SK-MEL-5 (cell line): ENCODE data around the gene SLC10A3. TPM values are rescaled to one million over a fixed set of nuclear protein-coding genes. Genes with fewer than 3 reads are reported as not detected.
"Not testable (repeated sequence)": the region's sequence is repeated elsewhere in the genome, so short reads cannot be mapped to it uniquely, and the experiment has no call there.

ENCODE experiments used
- DNase-seq: peaks from one replicate; pipeline ENCODE4 v3.0.0-alpha.2; 2016; ENCODE audit warnings: low read depth, low spot score
- in situ Hi-C: cut with HindIII; loops from 2 replicates; pipeline ENCODE4 v1.10.0; 2016; ENCODE audit warnings: low sequenced_read_pairs, high pct_unique_total_duplicates, low pct_unique_long_range_greater_than_20kb
- total RNA-seq: library from RNA; depleted of rRNA; stranded (reverse); fragments of >200 nt; shearing (Covaris generic); gene quantifications from 2 replicates; pipeline ENCODE4 v1.2.3, GENCODE V29; 2014

The SLC10A3 gene
- total RNA-seq, 1 experiment from 2014 or later: 9.8 TPM

- DNase-seq: no peak
Measured at GRCh38 chrX:154513716-154514115, 23.3 kb upstream of the SLC10A3 start.

GRCh38 chrX:154512879-154513553, 22.6 kb upstream of the SLC10A3 start:
- DNase-seq: no peak
- in situ Hi-C loops: no loop called here

More at GRCh38 chrX:154513716-154514115, 23.3 kb upstream of the SLC10A3 start:
- in situ Hi-C loops: no loop called here

- in situ Hi-C loops: no loop called here
Measured at GRCh38 chrX:154511761-154512160, 21.3 kb upstream of the SLC10A3 start.

GRCh38 chrX:154509455-154509854, 19.0 kb upstream of the SLC10A3 start:
- in situ Hi-C loops: no loop called here
- no peak for DNase-seq

More at GRCh38 chrX:154511761-154512160, 21.3 kb upstream of the SLC10A3 start:
- DNase-seq: no peak

GRCh38 chrX:154508384-154508745, 17.9 kb upstream of the SLC10A3 start:
- DNase-seq: no peak
- in situ Hi-C loops: no loop called here

GRCh38 chrX:154507673-154508383, 17.4 kb upstream of the SLC10A3 start:
- in situ Hi-C loops: no loop called here
- no peak for DNase-seq

GRCh38 chrX:154506483-154507332, 16.3 kb upstream of the SLC10A3 start:
- in situ Hi-C loops: no loop called here
- DNase-seq: no peak

GRCh38 chrX:154505734-154506133, 15.3 kb upstream of the SLC10A3 start:
- in situ Hi-C loops: no loop called here
- DNase-seq: no peak

- DNase-seq: no peak
- in situ Hi-C loops: no loop called here
Measured at GRCh38 chrX:154502989-154503388, 12.6 kb upstream of the SLC10A3 start.

- in situ Hi-C loops: no loop called here
Measured at GRCh38 chrX:154502098-154502497, 11.7 kb upstream of the SLC10A3 start.

GRCh38 chrX:154501423-154501822, 11.0 kb upstream of the SLC10A3 start:
- in situ Hi-C loops, DNase-seq: not testable (repeated sequence)

More at GRCh38 chrX:154502098-154502497, 11.7 kb upstream of the SLC10A3 start:
- DNase-seq: no peak

GRCh38 chrX:154496591-154497137, 6.2 kb upstream of the SLC10A3 start:
- in situ Hi-C loops, DNase-seq: not testable (repeated sequence)

GRCh38 chrX:154495472-154495922, 5.1 kb upstream of the SLC10A3 start:
- DNase-seq: no peak
- in situ Hi-C loops: no loop called here

- DNase-seq: no peak
- in situ Hi-C loops: no loop called here
Measured at GRCh38 chrX:154494715-154495114, 4.3 kb upstream of the SLC10A3 start.

- in situ Hi-C loops: no loop called here
- no peak for DNase-seq
Measured at GRCh38 chrX:154490021-154490413, 412 bp downstream of the SLC10A3 start.

- in situ Hi-C loops: no loop called here
- no peak for DNase-seq
Measured at GRCh38 chrX:154489182-154489581, 1.2 kb downstream of the SLC10A3 start.

- DNase-seq: no peak
- in situ Hi-C loops: no loop called here
Measured at GRCh38 chrX:154488336-154489075, 1.9 kb downstream of the SLC10A3 start.
